ENCODE measurements around the gene MPEG1. TPM values are rescaled to one million over a fixed set of nuclear protein-coding genes. Genes with fewer than 3 reads are reported as not detected.

The MPEG1 gene
- total RNA-seq, 1 donor from 2014 or later = not detected

GRCh38 chr11:59243633-59244032 lies 30.9 kb upstream of the MPEG1 start:
- H3K9me3 Mint-ChIP-seq = peaks cover 36% of the 10 kb centered on the region

GRCh38 chr11:59240322-59240721 lies 27.6 kb upstream of the MPEG1 start:
- Mint-ChIP-seq H3K4me3 (no peak overlapping the region), H3K9me3 (peaks cover 63% of the 10 kb centered on the region)

More at GRCh38 chr11:59243633-59244032, 30.9 kb upstream of the MPEG1 start:
- Mint-ChIP-seq H3K27me3 (ENCODE audit: low read depth) (no peaks in the 10 kb centered on the region), H3K4me3 (no peak overlapping the region), H3K4me1 (no peaks in the 10 kb centered on the region), H3K27ac (no peak overlapping the region), H3K36me3 (no peaks in the 10 kb centered on the region)
- DNase-seq (ENCODE audit: low spot score in 2 of 2, unreplicated experiment in 2 of 2) = no peak
- TF ChIP-seq, protein P1, sequence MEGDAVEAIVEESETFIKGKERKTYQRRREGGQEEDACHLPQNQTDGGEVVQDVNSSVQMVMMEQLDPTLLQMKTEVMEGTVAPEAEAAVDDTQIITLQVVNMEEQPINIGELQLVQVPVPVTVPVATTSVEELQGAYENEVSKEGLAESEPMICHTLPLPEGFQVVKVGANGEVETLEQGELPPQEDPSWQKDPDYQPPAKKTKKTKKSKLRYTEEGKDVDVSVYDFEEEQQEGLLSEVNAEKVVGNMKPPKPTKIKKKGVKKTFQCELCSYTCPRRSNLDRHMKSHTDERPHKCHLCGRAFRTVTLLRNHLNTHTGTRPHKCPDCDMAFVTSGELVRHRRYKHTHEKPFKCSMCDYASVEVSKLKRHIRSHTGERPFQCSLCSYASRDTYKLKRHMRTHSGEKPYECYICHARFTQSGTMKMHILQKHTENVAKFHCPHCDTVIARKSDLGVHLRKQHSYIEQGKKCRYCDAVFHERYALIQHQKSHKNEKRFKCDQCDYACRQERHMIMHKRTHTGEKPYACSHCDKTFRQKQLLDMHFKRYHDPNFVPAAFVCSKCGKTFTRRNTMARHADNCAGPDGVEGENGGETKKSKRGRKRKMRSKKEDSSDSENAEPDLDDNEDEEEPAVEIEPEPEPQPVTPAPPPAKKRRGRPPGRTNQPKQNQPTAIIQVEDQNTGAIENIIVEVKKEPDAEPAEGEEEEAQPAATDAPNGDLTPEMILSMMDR (IDR thresholded peaks at IDR 0.05; ENCODE audit: unreplicated experiment) = no peak

DNA sequence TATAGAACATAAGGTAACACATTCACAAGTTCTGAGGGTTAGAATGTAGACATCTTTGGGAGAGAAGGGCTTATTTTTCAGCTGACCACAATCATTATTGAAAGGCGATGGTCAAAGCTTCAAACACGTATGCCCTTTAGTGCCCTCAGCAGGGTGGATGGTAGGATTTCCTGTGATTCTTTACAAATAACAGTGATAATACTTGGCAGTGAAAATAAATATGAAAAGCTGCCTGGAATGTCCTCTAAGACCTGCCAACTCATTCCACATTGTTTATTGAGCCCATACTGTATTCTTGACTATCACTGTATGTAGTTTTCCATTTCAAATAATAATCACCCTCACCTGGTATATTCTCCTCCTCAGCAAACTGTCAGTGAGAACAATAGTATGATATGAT lies 13.7 kb upstream of the MPEG1 start:
- peaks cover 2% of the 10 kb centered on the region for H3K27me3 Mint-ChIP-seq (ENCODE audit: low read depth)
- H3K9me3 Mint-ChIP-seq = peaks cover 9% of the 10 kb centered on the region
- no peak for DNase-seq (ENCODE audit: low spot score in 2 of 2, unreplicated experiment in 2 of 2)
- no peaks in the 10 kb centered on the region for H3K4me1 Mint-ChIP-seq
- H3K4me3 Mint-ChIP-seq = no peak overlapping the region
- TF ChIP-seq, protein P1 (IDR thresholded peaks at IDR 0.05; ENCODE audit: unreplicated experiment) = no peak
- H3K27ac Mint-ChIP-seq = no peak overlapping the region
- H3K36me3 Mint-ChIP-seq = no peaks in the 10 kb centered on the region

More at GRCh38 chr11:59240322-59240721, 27.6 kb upstream of the MPEG1 start:
- H3K27me3 Mint-ChIP-seq (ENCODE audit: low read depth) = no peaks in the 10 kb centered on the region
- TF ChIP-seq, protein P1 (IDR thresholded peaks at IDR 0.05; ENCODE audit: unreplicated experiment) = no peak
- no peak for DNase-seq (ENCODE audit: low spot score in 2 of 2, unreplicated experiment in 2 of 2)
- no peaks in the 10 kb centered on the region for H3K4me1 Mint-ChIP-seq
- no peaks in the 10 kb centered on the region for H3K36me3 Mint-ChIP-seq
- H3K27ac Mint-ChIP-seq = no peak overlapping the region

- Mint-ChIP-seq H3K9me3 (no peaks in the 10 kb centered on the region), H3K4me1 (no peaks in the 10 kb centered on the region), H3K36me3 (no peaks in the 10 kb centered on the region), H3K27ac (no peak overlapping the region), H3K27me3 (ENCODE audit: low read depth) (peaks cover 2% of the 10 kb centered on the region), H3K4me3 (no peak overlapping the region)
- TF ChIP-seq, protein P1 (IDR thresholded peaks at IDR 0.05; ENCODE audit: unreplicated experiment) = no peak
- DNase-seq (ENCODE audit: low spot score in 2 of 2, unreplicated experiment in 2 of 2) = no peak
These were observed 12.3 kb upstream of the MPEG1 start for GRCh38 chr11:59225017-59225416.

GRCh38 chr11:59224351-59224928 lies 11.7 kb upstream of the MPEG1 start:
- Mint-ChIP-seq H3K4me3 (no peak overlapping the region), H3K4me1 (no peaks in the 10 kb centered on the region), H3K9me3 (no peaks in the 10 kb centered on the region), H3K36me3 (no peaks in the 10 kb centered on the region), H3K27ac (no peak overlapping the region), H3K27me3 (ENCODE audit: low read depth) (peaks cover 2% of the 10 kb centered on the region)
- no peak for DNase-seq (ENCODE audit: low spot score in 2 of 2, unreplicated experiment in 2 of 2)
- TF ChIP-seq, protein P1 (IDR thresholded peaks at IDR 0.05; ENCODE audit: unreplicated experiment) = no peak

All from mesothelial cell of epicardium (in vitro differentiated cells).